Natural killer cell (primary cell): Measurements from ENCODE around the gene YIF1A. TPM values are rescaled to one million over a fixed set of nuclear protein-coding genes. Genes with fewer than 3 reads are reported as not detected.

ENCODE experiments used
- ATAC-seq, 3 donors: fragments of 150-1000 bp in 2 of 3; fragments of 200-7000 bp in 1 of 3; cut with Tn5 transposase; 1 replicate in 1 of 3; 2 replicates in 2 of 3; pipeline ENCODE4 v1.10.0; 2021; ENCODE audit warnings: mild to moderate bottlenecking in 2 of 3, moderate library complexity in 2 of 3
- DNase-seq, 2 donors: peaks; one replicate each; pipeline versions ENCODE4 v3.0.0 to v3.0.0-alpha.2; 2013 to 2021; ENCODE audit warnings: mixed read lengths in 1 of 2
- H3K27ac ChIP-seq: one replicate; pipeline ENCODE4 v1.5.1; 2013; ENCODE audit warnings: mild to moderate bottlenecking, low read length
- H3K27me3 ChIP-seq: one replicate; pipeline ENCODE4 v1.6.1; 2013; ENCODE audit warnings: low read length; ENCODE audit not compliant: control insufficient read depth, insufficient read depth
- H3K36me3 ChIP-seq: one replicate; pipeline ENCODE4 v1.6.1; 2013; ENCODE audit warnings: low read length; ENCODE audit not compliant: control insufficient read depth, insufficient read depth
- H3K4me1 ChIP-seq: one replicate; pipeline ENCODE4 v1.6.1; 2013; ENCODE audit warnings: low read length; ENCODE audit not compliant: control insufficient read depth, insufficient read depth
- H3K4me3 ChIP-seq: one replicate; pipeline ENCODE4 v1.5.1; 2013; ENCODE audit warnings: low read length
- H3K9me3 ChIP-seq: one replicate; pipeline ENCODE4 v1.6.1; 2013; ENCODE audit warnings: low read length; ENCODE audit not compliant: control insufficient read depth, insufficient read depth
- H3K27ac Mint-ChIP-seq, 2 donors: one replicate each; pipeline ENCODE4 v1.8.0; 2022; ENCODE audit warnings: mild to moderate bottlenecking in 2 of 2, mixed read lengths in 2 of 2, moderate library complexity in 1 of 2
- H3K27me3 Mint-ChIP-seq, 2 donors: one replicate each; pipeline ENCODE4 v1.8.0; 2022; ENCODE audit warnings: low read depth in 2 of 2, mixed read lengths in 2 of 2
- H3K36me3 Mint-ChIP-seq: one replicate; pipeline ENCODE4 v1.8.0; 2022; ENCODE audit warnings: mixed read lengths
- H3K4me1 Mint-ChIP-seq, 2 donors: one replicate each; pipeline ENCODE4 v1.8.0; 2022; ENCODE audit warnings: mixed read lengths in 2 of 2
- H3K4me3 Mint-ChIP-seq: one replicate; pipeline ENCODE4 v1.8.0; 2022; ENCODE audit warnings: mild to moderate bottlenecking, moderate library complexity, mixed read lengths
- H3K9me3 Mint-ChIP-seq, 2 donors: one replicate each; pipeline ENCODE4 v1.8.0; 2022; ENCODE audit warnings: mixed read lengths in 2 of 2
- WGBS: methylation state at CpG from one replicate; pipeline ENCODE4 v1.1.7; 2013; ENCODE audit warnings: missing lambda C conversion rate; ENCODE audit not compliant: insufficient coverage; 5-methylcytosine and 5-hydroxymethylcytosine counted together
- intact Hi-C: fragments of 100-400 bp; cut with micrococcal nuclease; formaldehyde crosslinking; loops from one replicate; pipeline ENCODE4 v1.14.2; 2022
- total RNA-seq, 4 donors: library from RNA; stranded (reverse); fragments of 120-200 nt in 1 of 4; gene quantifications; one replicate each; pipeline versions ENCODE4 v1.2.3 to v1.2.4, GENCODE V29; 2013 to 2022
- TF ChIP-seq, protein P1 (sequence below): fragments of 200-600 bp; IDR thresholded peaks from one replicate; pipeline ENCODE4 v1.8.0; 2022; ENCODE audit warnings: antibody characterized with exemption

Gene YIF1A
- total RNA-seq, 3 donors from 2014 or later (not counting 1 experiment from before 2014, with no cell fraction given) = 21.9 to 28.5 (median 23.6) TPM

GRCh38 chr11:66317723-66318599 lies 29.0 kb upstream of the YIF1A start:
- intact Hi-C loops = no loop called here
- H3K4me1 ChIP-seq = peaks cover 32% of the 10 kb centered on the region

DNA sequence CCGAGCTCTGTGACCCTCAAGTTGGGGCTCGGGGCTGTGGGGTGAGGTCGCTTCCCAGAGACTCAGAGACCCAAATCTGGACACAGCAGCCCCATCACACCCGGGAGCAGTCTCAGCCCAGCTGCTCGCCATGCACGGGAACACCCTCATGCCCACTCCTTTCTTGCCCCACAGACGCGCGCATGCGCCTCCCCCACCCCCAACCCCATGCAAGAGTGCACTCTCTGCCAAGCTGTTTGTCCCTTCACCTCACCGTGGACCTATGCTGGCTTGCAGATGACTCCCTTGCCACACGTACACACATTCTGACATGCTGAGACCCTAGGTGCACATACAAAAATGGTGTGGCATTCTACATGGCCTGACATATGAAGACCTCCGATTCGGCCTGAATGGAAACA lies 28.4 kb upstream of the YIF1A start:
- H3K27ac Mint-ChIP-seq = peak overlapping the region; percentile 36 to 53
- DNase-seq (peak in 1 of 2 donors; percentile 75), ATAC-seq (no peak)
- Histone ChIP-seq H3K27me3 (no peaks in the 10 kb centered on the region), H3K27ac (peak overlapping the region; percentile 67), H3K36me3 (no peaks in the 10 kb centered on the region), H3K4me1 (peaks cover 38% of the 10 kb centered on the region), H3K9me3 (no peaks in the 10 kb centered on the region), H3K4me3 (no peak overlapping the region)
- H3K36me3 Mint-ChIP-seq = no peaks in the 10 kb centered on the region
- intact Hi-C loops = no loop called here
- peak overlapping the region; percentile 52 for H3K4me3 Mint-ChIP-seq
- 13% methylated on average over 14 of the region's 14 CpGs for WGBS
- H3K27me3 Mint-ChIP-seq = peaks cover 24 to 28% of the 10 kb centered on the region in 2 donors
- no peaks in the 10 kb centered on the region for H3K9me3 Mint-ChIP-seq
- H3K4me1 Mint-ChIP-seq = peaks cover 9 to 34% of the 10 kb centered on the region in 2 donors
- TF ChIP-seq, protein P1, sequence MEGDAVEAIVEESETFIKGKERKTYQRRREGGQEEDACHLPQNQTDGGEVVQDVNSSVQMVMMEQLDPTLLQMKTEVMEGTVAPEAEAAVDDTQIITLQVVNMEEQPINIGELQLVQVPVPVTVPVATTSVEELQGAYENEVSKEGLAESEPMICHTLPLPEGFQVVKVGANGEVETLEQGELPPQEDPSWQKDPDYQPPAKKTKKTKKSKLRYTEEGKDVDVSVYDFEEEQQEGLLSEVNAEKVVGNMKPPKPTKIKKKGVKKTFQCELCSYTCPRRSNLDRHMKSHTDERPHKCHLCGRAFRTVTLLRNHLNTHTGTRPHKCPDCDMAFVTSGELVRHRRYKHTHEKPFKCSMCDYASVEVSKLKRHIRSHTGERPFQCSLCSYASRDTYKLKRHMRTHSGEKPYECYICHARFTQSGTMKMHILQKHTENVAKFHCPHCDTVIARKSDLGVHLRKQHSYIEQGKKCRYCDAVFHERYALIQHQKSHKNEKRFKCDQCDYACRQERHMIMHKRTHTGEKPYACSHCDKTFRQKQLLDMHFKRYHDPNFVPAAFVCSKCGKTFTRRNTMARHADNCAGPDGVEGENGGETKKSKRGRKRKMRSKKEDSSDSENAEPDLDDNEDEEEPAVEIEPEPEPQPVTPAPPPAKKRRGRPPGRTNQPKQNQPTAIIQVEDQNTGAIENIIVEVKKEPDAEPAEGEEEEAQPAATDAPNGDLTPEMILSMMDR = no peak

More at GRCh38 chr11:66317723-66318599, 29.0 kb upstream of the YIF1A start:
- no peaks in the 10 kb centered on the region for H3K9me3 ChIP-seq
- H3K27ac ChIP-seq = peak overlapping the region; percentile 67
- TF ChIP-seq, protein P1 = no peak
- Mint-ChIP-seq H3K4me3 (peak overlapping the region; percentile 52), H3K27me3 (peaks cover 24 to 28% of the 10 kb centered on the region in 2 donors), H3K36me3 (no peaks in the 10 kb centered on the region), H3K9me3 (no peaks in the 10 kb centered on the region), H3K27ac (peak overlapping the region; percentile 36 to 53), H3K4me1 (peaks cover 7 to 30% of the 10 kb centered on the region in 2 donors)
- 29% methylated on average over 14 of the region's 16 CpGs for WGBS
- H3K4me3 ChIP-seq = no peak overlapping the region
- H3K36me3 ChIP-seq = no peaks in the 10 kb centered on the region
- H3K27me3 ChIP-seq = no peaks in the 10 kb centered on the region
- ATAC-seq (peak; percentile 81 to 86 (median 84)), DNase-seq (peak in 1 of 2 donors; percentile 90)

DNA sequence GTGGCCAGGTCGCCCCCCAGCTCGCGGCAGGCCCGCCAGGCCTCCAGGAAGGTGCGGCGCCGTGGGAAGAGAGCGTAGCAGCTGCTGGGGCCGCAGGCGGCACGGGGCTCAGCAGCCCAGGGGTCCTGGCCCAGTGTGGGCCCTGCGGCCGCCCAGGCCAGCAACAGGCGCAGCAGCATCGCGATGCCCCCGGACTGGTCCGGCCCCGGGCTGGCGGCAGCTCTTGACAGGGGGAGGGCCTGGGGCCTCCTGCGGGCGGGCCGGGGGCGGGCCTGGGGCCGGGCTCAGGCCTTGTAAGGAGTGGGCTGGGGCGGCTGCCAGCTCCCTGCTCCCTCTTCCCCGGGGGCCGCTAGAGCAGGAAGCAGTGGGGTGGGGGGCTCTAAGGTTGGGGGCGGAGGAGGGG lies 27.9 kb upstream of the YIF1A start, which contains the start of gene CD248:
CD248 (minus strand) TSS at position 196 of the 403 bp plus-strand sequence; CDS start at position 179, 17 bp downstream.
- no peaks in the 10 kb centered on the region for H3K36me3 Mint-ChIP-seq
- H3K9me3 Mint-ChIP-seq = no peaks in the 10 kb centered on the region
- H3K27ac Mint-ChIP-seq = peak within 1 kb of the TSS; percentile 36 to 53
- DNase-seq (no peak), ATAC-seq (no peak)
- peaks cover 24 to 28% of the 10 kb centered on the region in 2 donors for H3K27me3 Mint-ChIP-seq
- H3K36me3 ChIP-seq = no peaks in the 10 kb centered on the region
- peak within 1 kb of the TSS; percentile 67 for H3K27ac ChIP-seq
- H3K4me1 Mint-ChIP-seq = peaks cover 14 to 38% of the 10 kb centered on the region in 2 donors
- intact Hi-C loops = no loop called here
- H3K4me3 ChIP-seq = no peak within 1 kb of the TSS
- no peaks in the 10 kb centered on the region for H3K9me3 ChIP-seq
- peaks cover 40% of the 10 kb centered on the region for H3K4me1 ChIP-seq
- no peaks in the 10 kb centered on the region for H3K27me3 ChIP-seq
- WGBS = 26% methylated on average over 29 of the region's 29 CpGs
- TF ChIP-seq, protein P1 = no peak
- H3K4me3 Mint-ChIP-seq = peak within 1 kb of the TSS; percentile 52
